ENCODE results near the gene TPSAB1. TPM values are rescaled to one million over a fixed set of nuclear protein-coding genes. Genes with fewer than 3 reads are reported as not detected.

Gene TPSAB1
- total RNA-seq, 1 experiment from 2014 or later: 22.9 TPM

- H3K27me3 ChIP-seq (replicated peaks; ENCODE audit: insufficient read depth, low read depth, low read length, poor library complexity): no peaks in the 10 kb centered on the region
- no peaks in the 10 kb centered on the region for H3K4me1 ChIP-seq (ENCODE audit: insufficient read depth, low read length, poor library complexity, severe bottlenecking)
- H3K9me3 ChIP-seq (ENCODE audit: low read depth, low read length, poor library complexity, severe bottlenecking): no peaks in the 10 kb centered on the region
- no peak overlapping the region for H3K27ac ChIP-seq (ENCODE audit: low read depth, low read length, poor library complexity, severe bottlenecking)
- no peak for DNase-seq (ENCODE audit: low spot score)
- H3K4me3 ChIP-seq (ENCODE audit: low read depth, low read length, poor library complexity, severe bottlenecking): no peak overlapping the region
- intact Hi-C loops (cut with micrococcal nuclease; ENCODE audit: unreplicated experiment): no loop called here
- POLR2A ChIA-PET (ENCODE audit: low non-redundant PET): no interaction called here
- BruUV-seq (replicated peaks): no TSS peak
- CTCF ChIA-PET: no interaction called here
- H3K36me3 ChIP-seq (ENCODE audit: insufficient read depth, low read length, poor library complexity, severe bottlenecking): peaks cover 40% of the 10 kb centered on the region
- no peak for TF ChIP-seq EZH2 (IDR thresholded peaks at IDR 0.05; ENCODE audit: borderline replicate concordance, low read depth, low read length, poor library complexity, severe bottlenecking)
- TF ChIP-seq, protein P1, sequence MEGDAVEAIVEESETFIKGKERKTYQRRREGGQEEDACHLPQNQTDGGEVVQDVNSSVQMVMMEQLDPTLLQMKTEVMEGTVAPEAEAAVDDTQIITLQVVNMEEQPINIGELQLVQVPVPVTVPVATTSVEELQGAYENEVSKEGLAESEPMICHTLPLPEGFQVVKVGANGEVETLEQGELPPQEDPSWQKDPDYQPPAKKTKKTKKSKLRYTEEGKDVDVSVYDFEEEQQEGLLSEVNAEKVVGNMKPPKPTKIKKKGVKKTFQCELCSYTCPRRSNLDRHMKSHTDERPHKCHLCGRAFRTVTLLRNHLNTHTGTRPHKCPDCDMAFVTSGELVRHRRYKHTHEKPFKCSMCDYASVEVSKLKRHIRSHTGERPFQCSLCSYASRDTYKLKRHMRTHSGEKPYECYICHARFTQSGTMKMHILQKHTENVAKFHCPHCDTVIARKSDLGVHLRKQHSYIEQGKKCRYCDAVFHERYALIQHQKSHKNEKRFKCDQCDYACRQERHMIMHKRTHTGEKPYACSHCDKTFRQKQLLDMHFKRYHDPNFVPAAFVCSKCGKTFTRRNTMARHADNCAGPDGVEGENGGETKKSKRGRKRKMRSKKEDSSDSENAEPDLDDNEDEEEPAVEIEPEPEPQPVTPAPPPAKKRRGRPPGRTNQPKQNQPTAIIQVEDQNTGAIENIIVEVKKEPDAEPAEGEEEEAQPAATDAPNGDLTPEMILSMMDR (conservative IDR thresholded peaks at IDR 0.05; ENCODE audit: low read depth, low read length): no peak
These were observed 21.4 kb upstream of the TPSAB1 start for GRCh38 chr16:1218930-1219611.

GRCh38 chr16:1220098-1220728 lies 20.3 kb upstream of the TPSAB1 start:
- ChIA-PET CTCF (no interaction called here), POLR2A (ENCODE audit: low non-redundant PET) (no interaction called here)
- no peak for DNase-seq (ENCODE audit: low spot score)
- no peak for TF ChIP-seq EZH2 (IDR thresholded peaks at IDR 0.05; ENCODE audit: borderline replicate concordance, low read depth, low read length, poor library complexity, severe bottlenecking)
- TF ChIP-seq, protein P1 (conservative IDR thresholded peaks at IDR 0.05; ENCODE audit: low read depth, low read length): no peak
- Histone ChIP-seq H3K9me3 (ENCODE audit: low read depth, low read length, poor library complexity, severe bottlenecking) (no peaks in the 10 kb centered on the region), H3K4me3 (ENCODE audit: low read depth, low read length, poor library complexity, severe bottlenecking) (no peak overlapping the region), H3K27ac (ENCODE audit: low read depth, low read length, poor library complexity, severe bottlenecking) (no peak overlapping the region), H3K36me3 (ENCODE audit: insufficient read depth, low read length, poor library complexity, severe bottlenecking) (peaks cover 36% of the 10 kb centered on the region), H3K4me1 (ENCODE audit: insufficient read depth, low read length, poor library complexity, severe bottlenecking) (no peaks in the 10 kb centered on the region), H3K27me3 (replicated peaks; ENCODE audit: insufficient read depth, low read depth, low read length, poor library complexity) (no peaks in the 10 kb centered on the region)
- no TSS peak for BruUV-seq (replicated peaks)
- intact Hi-C loops (cut with micrococcal nuclease; ENCODE audit: unreplicated experiment): no loop called here

DNA sequence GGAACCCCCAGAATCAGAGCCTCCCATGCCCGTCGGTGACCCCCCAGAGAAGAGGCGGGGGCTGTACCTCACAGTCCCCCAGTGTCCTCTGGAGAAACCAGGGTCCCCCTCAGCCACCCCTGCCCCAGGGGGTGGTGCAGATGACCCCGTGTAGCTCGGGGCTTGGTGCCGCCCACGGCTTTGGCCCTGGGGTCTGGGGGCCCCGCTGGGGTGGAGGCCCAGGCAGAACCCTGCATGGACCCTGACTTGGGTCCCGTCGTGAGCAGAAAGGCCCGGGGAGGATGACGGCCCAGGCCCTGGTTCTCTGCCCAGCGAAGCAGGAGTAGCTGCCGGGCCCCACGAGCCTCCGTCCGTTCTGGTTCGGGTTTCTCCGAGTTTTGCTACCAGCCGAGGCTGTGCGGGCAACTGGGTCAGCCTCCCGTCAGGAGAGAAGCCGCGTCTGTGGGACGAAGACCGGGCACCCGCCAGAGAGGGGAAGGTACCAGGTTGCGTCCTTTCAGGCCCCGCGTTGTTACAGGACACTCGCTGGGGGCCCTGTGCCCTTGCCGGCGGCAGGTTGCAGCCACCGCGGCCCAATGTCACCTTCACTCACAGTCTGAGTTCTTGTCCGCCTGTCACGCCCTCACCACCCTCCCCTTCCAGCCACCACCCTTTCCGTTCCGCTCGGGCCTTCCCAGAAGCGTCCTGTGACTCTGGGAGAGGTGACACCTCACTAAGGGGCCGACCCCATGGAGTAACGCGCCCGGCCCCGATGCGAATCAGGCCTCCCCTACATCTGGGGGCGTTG lies 19.5 kb upstream of the TPSAB1 start:
- intact Hi-C loops (cut with micrococcal nuclease; ENCODE audit: unreplicated experiment): no loop called here
- CTCF ChIA-PET: no interaction called here
- BruUV-seq (replicated peaks): no TSS peak
- POLR2A ChIA-PET (ENCODE audit: low non-redundant PET): no interaction called here
- Histone ChIP-seq H3K4me1 (ENCODE audit: insufficient read depth, low read length, poor library complexity, severe bottlenecking) (no peaks in the 10 kb centered on the region), H3K4me3 (ENCODE audit: low read depth, low read length, poor library complexity, severe bottlenecking) (no peak overlapping the region), H3K27me3 (replicated peaks; ENCODE audit: insufficient read depth, low read depth, low read length, poor library complexity) (no peaks in the 10 kb centered on the region), H3K36me3 (ENCODE audit: insufficient read depth, low read length, poor library complexity, severe bottlenecking) (peaks cover 32% of the 10 kb centered on the region), H3K9me3 (ENCODE audit: low read depth, low read length, poor library complexity, severe bottlenecking) (no peaks in the 10 kb centered on the region), H3K27ac (ENCODE audit: low read depth, low read length, poor library complexity, severe bottlenecking) (no peak overlapping the region)
- TF ChIP-seq, protein P1 (conservative IDR thresholded peaks at IDR 0.05; ENCODE audit: low read depth, low read length): no peak
- no peak for TF ChIP-seq EZH2 (IDR thresholded peaks at IDR 0.05; ENCODE audit: borderline replicate concordance, low read depth, low read length, poor library complexity, severe bottlenecking)
- DNase-seq (ENCODE audit: low spot score): no peak

Measured in A673 (cell line).